GM19238 (cell line): ENCODE data around the gene ITSN1.

ENCODE experiments used
- DNase-seq: peaks from one replicate; pipeline ENCODE4 v3.0.0; 2011; ENCODE audit warnings: low spot score; ENCODE audit not compliant: insufficient read length

Gene ITSN1

GRCh38 chr21:33680870-33681269 lies 38.6 kb downstream of the ITSN1 start:
- no peak for DNase-seq

DNA sequence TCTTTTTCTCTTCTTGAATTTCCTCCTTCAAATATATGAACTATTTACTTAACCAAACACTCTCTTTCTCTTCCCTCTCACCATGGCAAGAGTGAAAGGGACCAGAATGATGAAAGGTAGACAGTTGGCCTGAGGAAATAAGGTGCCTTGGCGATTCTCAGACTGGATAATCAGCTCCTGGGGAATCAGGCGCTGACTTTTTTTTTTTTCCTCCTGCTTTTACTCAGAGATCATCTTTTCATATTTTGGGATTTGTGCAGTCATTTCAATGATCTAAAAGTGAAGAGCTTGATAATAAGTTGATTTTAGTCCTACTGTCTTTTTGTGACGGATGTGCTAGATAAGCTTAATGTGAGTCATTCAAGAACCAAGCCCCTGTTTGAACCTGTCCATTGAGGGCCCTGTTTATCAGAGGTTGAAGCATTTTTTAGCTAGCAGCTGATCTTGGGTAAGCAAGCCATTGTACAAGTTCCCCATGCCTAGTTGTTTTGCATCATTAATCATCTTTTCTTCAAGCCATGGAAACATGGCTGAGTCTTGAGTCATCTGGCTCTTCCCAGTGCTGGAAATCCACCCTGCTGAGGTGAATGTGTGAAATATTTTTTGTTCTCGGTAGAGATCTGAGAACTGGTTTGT lies 40.8 kb downstream of the ITSN1 start:
- no peak for DNase-seq

- DNase-seq: no peak
Observed at GRCh38 chr21:33684068-33684467, 41.8 kb downstream of the ITSN1 start.

DNA sequence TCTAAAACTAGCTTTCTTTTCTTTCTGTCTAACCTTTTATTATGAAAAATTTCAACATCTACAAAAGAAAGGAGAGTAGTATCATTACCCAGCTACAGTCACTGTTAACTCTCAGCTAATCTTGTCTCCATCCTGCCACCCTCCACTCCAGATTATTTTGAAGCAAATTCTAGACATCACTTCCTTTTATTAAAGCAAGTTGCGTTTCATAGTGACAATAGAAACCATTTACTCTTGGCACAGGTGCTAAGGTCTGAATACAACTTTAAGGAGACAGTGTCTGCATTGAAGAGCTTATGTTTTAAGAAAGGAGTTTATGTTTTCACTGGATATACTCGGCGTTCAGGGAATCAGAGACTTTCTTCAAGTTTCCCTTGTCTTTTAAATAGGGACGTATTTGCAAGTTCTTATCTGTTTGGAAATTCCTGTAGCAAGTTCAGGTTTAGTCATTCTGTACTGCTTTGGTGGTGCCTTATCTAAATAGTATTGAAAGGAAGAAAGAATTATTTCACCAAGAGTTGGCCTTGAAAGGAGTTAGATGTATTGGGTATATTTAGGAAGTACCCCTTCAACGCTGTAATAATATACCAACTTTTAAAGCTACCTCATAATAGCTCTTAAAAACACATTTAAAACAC lies 42.7 kb downstream of the ITSN1 start:
- no peak for DNase-seq

DNA sequence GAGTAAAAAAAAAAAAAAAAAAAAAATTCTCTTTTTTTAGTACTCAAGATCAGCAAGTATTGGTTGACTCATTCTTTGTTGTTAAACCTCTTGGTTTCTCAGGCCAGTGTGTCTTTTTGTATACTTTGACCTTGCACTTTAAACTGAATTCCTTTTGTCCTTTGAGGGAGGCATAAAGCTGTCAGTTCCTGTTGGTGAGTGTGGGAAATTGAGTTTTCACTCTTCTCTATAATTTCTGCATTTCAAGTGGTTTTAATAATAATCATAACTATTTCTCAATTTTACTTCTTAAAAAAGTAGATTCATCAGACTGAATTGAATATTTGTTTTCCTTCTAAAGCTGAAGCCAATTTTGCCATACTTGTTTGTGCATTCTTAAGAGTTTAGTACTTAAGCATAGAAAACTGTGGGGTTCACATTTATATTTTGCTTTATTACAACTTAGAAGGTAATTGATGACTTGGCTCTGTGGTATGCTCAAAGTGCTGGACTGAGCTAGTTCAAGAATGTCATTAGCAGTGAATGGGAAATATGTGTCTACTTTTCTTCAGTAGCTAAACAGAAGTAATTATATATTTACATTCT lies 43.4 kb downstream of the ITSN1 start:
- no peak for DNase-seq

DNA sequence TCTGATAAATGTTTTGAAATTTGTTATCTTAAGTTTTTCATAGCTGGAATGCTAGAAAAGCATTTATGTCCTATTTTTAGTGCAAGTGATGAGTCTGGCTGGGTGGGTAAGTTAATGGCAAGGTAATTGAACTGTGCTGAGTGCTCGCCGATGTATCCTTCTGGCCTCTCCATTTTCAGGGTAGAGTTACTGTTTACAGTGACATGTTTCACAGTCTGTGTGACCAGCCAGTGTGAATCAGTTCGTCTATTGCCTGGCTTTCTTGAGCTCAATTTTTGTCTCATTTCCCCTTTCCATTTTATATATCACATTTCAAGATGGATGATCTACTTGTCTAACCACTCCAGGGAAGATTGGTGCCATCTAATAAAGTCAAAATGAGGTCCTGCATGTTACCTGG lies 44.1 kb downstream of the ITSN1 start:
- no peak for DNase-seq

DNA sequence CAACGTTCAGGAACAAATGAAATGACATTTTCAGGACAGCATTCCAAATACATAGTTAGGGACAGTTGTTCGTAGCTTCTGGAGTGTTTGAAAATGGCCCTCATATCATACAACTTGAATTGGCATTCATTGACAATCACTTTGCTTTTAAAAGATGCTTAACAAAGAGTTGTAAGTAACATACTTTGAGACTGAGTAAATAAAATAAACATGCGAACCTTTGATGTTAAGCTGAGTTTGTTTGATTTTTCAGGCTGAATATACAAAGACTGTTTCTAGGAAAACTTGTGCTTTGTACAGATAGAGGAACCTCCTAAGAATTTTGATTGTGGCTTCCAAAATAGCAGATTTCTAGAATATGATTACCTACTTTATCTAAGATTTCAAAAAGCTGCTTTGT lies 45.3 kb downstream of the ITSN1 start:
- DNase-seq: no peak

DNA sequence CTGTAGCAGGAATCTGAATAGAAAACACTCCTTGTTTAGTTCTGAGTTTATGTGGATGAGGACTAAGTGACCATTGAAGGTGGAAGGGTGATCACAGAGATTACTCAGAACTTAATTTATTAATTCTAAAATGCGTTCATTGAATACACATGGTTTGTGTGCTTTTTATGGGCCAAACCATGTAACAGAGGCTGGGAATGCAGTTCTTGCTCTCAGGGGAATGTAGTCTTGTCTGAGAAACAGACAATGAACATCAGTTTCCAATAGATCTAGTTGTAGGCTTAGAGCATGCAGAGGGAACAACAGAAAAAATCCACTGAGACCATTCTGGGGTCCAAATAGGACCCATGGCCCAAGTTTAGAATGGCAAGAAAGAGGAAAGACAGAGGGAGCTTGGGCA lies 46.1 kb downstream of the ITSN1 start:
- DNase-seq: no peak

DNA sequence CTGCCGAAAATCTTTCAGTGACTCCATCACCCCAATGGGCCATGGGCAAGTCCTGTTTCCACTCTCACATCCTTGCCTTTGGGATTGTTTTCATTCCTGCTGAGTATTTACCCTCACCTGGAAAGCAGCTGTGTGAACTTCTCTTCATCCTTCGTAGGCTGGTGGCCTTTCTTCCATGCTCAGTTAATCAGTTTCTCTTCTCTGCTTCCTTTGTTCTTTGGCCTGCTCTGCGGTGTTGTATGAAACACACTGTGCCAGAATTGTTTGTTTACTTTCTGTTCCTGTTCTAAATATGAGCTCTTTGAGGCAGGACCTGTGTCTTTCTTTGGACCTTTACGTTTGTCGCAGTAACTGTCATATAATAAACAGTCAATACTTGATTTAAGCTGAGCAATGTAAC lies 48.6 kb downstream of the ITSN1 start:
- no peak for DNase-seq

DNA sequence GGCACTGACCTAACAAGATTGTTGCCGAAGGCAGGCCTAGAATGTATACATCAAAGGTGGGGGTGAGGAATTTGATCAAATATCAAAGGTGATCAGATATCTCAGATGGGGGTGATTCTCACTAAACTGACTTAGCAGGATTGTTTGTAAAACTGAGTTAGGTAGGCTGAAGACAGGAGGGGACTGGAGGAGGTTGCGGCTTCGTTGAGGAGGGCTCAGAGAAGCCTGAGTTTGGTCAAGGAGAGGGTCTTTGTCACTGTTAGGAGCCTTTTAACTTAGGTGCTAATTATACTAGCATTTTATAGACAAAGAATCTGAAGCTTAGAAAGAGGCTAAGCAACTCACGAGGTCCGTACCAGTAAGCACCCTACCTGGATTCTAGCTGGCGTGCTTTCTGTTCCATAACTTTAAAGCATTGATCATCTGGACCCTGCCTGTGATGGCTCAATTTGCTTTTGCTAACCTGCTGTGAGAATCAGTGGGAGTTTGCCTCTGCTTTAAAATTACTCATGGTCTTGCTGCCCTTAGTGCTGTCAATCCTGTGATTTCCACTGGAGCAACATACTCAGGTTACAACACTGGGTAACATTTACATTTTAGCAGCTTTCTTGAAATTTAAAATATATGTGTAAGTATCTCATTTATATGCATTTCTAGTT lies 49.8 kb downstream of the ITSN1 start:
- no peak for DNase-seq

DNA sequence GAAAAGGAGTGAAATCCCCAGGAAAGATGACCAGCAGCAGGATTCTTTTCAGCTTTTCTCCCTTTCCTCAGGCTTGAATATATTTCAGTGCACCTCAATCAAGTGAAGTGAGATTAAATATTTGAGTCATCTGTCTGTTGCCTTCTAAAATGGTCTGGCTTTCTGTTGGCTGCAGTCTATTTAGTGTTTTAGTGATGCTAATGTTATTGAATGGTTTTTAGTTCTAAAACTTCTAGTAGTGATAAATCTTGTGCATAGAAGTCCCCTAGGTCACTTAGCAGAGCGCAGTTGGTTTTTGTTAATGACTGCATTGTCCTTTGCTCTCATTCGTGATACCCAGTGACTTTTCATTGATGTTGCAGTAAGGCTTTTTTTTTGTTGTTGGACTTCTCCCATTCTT lies 53.5 kb downstream of the ITSN1 start:
- no peak for DNase-seq

DNA sequence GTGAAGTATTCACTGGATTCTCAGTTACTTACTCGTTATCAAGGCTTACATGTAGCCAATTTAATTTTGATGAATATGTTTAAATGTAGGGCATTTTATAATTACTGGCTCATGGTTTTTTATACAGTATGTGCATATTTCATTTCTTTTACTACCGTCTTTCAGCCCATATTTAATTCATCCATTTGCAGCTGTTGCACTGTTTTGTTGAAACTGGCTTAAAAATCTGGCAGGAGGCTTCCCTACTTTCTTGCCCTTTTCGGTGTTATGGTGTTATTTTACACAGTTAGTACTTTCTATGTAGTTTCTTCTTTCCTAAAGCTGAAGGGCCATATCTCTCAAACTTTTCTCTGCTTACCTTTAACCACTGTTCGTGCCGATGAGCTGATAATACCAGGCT lies 54.2 kb downstream of the ITSN1 start:
- DNase-seq: no peak

GRCh38 chr21:33698087-33698860 lies 56.0 kb downstream of the ITSN1 start:
- no peak for DNase-seq

DNA sequence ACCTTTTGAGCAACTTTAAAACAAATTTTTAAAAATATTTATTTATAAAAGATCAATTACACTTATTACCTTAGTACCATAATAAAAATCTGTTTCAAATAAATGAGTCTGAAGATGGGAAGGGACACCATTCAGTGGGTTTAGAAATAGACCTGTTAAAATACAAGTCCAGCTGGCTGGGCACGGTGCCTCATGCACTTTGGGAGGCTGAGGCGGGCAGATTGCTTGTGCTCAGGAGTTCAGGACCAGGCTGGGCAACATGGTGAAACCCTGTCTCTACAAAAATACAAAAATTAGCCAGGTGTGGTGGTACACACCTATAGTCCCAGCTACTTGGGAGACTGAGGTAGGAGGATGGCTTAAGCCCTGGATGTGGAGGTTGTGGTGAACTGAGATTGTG lies 57.0 kb downstream of the ITSN1 start:
- no peak for DNase-seq

GRCh38 chr21:33700491-33700890 lies 58.2 kb downstream of the ITSN1 start:
- DNase-seq: no peak

DNA sequence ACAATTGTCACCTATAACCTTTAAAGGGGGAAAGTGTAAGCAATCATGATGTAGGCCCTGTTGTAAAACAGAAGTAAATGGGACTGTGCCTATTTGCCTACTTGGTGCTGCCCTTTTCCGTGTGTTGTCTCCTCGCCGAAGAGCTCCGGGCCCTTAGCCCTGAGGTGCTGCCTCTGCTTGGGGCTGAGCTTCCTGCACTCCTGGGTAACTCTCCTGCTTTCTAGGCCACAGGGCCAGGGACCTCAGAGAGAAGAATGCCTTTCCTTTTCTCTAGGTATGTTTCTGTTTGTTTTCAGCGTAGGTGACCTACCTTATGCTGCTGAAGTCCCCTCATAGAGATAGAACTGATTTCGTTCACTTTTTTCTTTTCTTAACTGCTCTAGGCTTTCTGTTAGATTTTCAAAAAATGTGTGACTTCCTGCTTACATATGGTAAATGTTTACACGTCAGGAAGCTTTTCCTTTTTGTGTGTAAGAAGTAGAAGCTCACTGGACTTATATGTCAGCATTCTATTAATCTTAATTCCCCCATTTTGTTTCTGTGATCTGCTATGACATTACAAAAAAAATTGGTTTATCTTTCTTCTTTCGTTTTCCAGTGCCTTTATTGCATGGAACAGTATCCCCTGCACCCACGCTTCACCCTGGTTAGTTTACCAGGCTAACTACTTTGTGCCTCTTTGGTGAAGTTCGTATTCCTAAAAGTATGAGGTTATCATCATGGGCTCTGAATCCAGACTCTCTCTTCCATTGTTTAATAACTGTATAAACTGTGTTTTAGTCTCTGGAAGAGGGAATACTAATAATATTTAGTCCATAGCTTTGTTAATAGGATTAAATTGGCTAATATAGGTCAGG lies 61.7 kb downstream of the ITSN1 start:
- DNase-seq: no peak

- no peak for DNase-seq
Observed at GRCh38 chr21:33707846-33708245, 65.5 kb downstream of the ITSN1 start.

GRCh38 chr21:33708874-33709273 lies 66.6 kb downstream of the ITSN1 start:
- no peak for DNase-seq

- DNase-seq: no peak
Observed at GRCh38 chr21:33712022-33712803, 69.9 kb downstream of the ITSN1 start.

DNA sequence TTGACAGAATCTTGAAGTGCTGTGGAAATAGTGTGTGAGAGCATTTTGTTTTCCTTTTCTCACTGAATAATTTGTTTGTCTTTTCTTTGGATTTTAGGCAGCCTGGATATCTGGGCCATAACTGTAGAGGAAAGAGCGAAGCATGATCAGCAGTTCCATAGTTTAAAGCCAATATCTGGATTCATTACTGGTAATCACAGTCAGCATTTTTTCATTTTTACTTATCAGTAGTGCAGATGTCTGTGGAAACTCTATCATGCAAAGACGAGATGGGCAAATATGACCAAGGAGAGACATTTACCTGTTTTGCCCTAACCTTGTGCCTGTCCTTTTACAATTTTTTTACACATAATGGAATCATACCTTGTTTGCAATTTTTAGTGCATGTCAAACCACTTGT lies 78.8 kb downstream of the ITSN1 start:
- DNase-seq: no peak
